Ishikawa (cell line): Measurements from ENCODE around the gene ZNF469.

Experiments used
- CEBPB ChIP-seq: IDR thresholded peaks from 2 replicates; pipeline ENCODE4 v1.6.1; 2012
- CREB1 ChIP-seq: IDR thresholded peaks from 2 replicates; pipeline ENCODE4 v1.6.1; 2012; ENCODE audit warnings: low read depth
- EGR1 ChIP-seq: IDR thresholded peaks from 2 replicates; pipeline ENCODE4 v1.6.1; 2012
- EP300 ChIP-seq: IDR thresholded peaks from 2 replicates; pipeline ENCODE4 v1.6.1; 2012; ENCODE audit warnings: borderline replicate concordance
- FOXM1 ChIP-seq: IDR thresholded peaks from 2 replicates; pipeline ENCODE4 v1.6.1; 2012; ENCODE audit warnings: low read depth, borderline replicate concordance
- NFIC ChIP-seq: IDR thresholded peaks from 2 replicates; pipeline ENCODE4 v1.6.1; 2012
- RAD21 ChIP-seq: IDR thresholded peaks from 2 replicates; pipeline ENCODE4 v1.6.1; 2012; ENCODE audit warnings: low read depth
- TAF1 ChIP-seq: IDR thresholded peaks from 2 replicates; pipeline ENCODE4 v1.6.1; 2012; ENCODE audit warnings: low read depth, mild to moderate bottlenecking
- TCF12 ChIP-seq: IDR thresholded peaks from 2 replicates; pipeline ENCODE4 v1.6.1; 2012; ENCODE audit warnings: low read depth
- TEAD4 ChIP-seq: IDR thresholded peaks from 2 replicates; pipeline ENCODE4 v1.6.1; 2012
- YY1 ChIP-seq: IDR thresholded peaks from 2 replicates; pipeline ENCODE4 v1.6.1; 2012; ENCODE audit warnings: low read depth
- TF ChIP-seq, protein P1 (sequence below): IDR thresholded peaks from 2 replicates; pipeline ENCODE4 v1.6.1; 2012
- TF ChIP-seq, protein P2 (sequence below): IDR thresholded peaks from 2 replicates; pipeline ENCODE4 v1.6.1; 2012; ENCODE audit warnings: low read depth, mild to moderate bottlenecking
- TF ChIP-seq, protein P3 (sequence below): IDR thresholded peaks from 2 replicates; pipeline ENCODE4 v1.6.1; 2012

GRCh38 chr16:88352261-88353200 lies 30.2 kb upstream of the ZNF469 start:
- TF ChIP-seq EP300 (no peak), CEBPB (no peak), YY1 (no peak), NFIC (no peak), RAD21 (no peak), FOXM1 (no peak), TAF1 (no peak), TEAD4 (no peak), CREB1 (no peak), EGR1 (no peak), TCF12 (no peak)
- TF ChIP-seq, protein P1, sequence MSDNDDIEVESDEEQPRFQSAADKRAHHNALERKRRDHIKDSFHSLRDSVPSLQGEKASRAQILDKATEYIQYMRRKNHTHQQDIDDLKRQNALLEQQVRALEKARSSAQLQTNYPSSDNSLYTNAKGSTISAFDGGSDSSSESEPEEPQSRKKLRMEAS: no peak
- TF ChIP-seq, protein P2, sequence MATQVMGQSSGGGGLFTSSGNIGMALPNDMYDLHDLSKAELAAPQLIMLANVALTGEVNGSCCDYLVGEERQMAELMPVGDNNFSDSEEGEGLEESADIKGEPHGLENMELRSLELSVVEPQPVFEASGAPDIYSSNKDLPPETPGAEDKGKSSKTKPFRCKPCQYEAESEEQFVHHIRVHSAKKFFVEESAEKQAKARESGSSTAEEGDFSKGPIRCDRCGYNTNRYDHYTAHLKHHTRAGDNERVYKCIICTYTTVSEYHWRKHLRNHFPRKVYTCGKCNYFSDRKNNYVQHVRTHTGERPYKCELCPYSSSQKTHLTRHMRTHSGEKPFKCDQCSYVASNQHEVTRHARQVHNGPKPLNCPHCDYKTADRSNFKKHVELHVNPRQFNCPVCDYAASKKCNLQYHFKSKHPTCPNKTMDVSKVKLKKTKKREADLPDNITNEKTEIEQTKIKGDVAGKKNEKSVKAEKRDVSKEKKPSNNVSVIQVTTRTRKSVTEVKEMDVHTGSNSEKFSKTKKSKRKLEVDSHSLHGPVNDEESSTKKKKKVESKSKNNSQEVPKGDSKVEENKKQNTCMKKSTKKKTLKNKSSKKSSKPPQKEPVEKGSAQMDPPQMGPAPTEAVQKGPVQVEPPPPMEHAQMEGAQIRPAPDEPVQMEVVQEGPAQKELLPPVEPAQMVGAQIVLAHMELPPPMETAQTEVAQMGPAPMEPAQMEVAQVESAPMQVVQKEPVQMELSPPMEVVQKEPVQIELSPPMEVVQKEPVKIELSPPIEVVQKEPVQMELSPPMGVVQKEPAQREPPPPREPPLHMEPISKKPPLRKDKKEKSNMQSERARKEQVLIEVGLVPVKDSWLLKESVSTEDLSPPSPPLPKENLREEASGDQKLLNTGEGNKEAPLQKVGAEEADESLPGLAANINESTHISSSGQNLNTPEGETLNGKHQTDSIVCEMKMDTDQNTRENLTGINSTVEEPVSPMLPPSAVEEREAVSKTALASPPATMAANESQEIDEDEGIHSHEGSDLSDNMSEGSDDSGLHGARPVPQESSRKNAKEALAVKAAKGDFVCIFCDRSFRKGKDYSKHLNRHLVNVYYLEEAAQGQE: no peak
- TF ChIP-seq, protein P3, sequence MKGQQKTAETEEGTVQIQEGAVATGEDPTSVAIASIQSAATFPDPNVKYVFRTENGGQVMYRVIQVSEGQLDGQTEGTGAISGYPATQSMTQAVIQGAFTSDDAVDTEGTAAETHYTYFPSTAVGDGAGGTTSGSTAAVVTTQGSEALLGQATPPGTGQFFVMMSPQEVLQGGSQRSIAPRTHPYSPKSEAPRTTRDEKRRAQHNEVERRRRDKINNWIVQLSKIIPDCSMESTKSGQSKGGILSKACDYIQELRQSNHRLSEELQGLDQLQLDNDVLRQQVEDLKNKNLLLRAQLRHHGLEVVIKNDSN: no peak
